Measurements from ENCODE around the gene MS4A8. TPM values are rescaled to one million over a fixed set of nuclear protein-coding genes. Genes with fewer than 3 reads are reported as not detected.
"Not testable (repeated sequence)": the region's sequence is repeated elsewhere in the genome, so short reads cannot be mapped to it uniquely, and the experiment has no call there.

MS4A8 gene, protein sequence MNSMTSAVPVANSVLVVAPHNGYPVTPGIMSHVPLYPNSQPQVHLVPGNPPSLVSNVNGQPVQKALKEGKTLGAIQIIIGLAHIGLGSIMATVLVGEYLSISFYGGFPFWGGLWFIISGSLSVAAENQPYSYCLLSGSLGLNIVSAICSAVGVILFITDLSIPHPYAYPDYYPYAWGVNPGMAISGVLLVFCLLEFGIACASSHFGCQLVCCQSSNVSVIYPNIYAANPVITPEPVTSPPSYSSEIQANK
- not detected in 2 replicates for total RNA-seq (2012; rRNA removed)

- no peaks in the 10 kb centered on the region for H3K27me3 ChIP-seq (ENCODE audit: control insufficient read depth, insufficient read depth, low read length)
- H3K4me1 ChIP-seq (ENCODE audit: control insufficient read depth, insufficient read depth, low read length) = no peaks in the 10 kb centered on the region
- no peak within 1 kb of the TSS for H3K4me3 ChIP-seq (ENCODE audit: low read length)
- no peaks in the 10 kb centered on the region for H3K36me3 ChIP-seq (ENCODE audit: insufficient read depth, low read length)
- H3K4me2 ChIP-seq (ENCODE audit: low read length) = no peak within 1 kb of the TSS
- no peaks in the 10 kb centered on the region for H3K9me3 ChIP-seq (replicated peaks; ENCODE audit: low read length)
- H3K9ac ChIP-seq (ENCODE audit: low read depth, low read length) = no peak within 1 kb of the TSS
These were observed at the start of gene MS4A8 for GRCh38 chr11:60699284-60699691. Gene MS4A8 (plus strand): TSS chr11:60699612. CDS start chr11:60700861, 1,249 bp downstream.

DNA sequence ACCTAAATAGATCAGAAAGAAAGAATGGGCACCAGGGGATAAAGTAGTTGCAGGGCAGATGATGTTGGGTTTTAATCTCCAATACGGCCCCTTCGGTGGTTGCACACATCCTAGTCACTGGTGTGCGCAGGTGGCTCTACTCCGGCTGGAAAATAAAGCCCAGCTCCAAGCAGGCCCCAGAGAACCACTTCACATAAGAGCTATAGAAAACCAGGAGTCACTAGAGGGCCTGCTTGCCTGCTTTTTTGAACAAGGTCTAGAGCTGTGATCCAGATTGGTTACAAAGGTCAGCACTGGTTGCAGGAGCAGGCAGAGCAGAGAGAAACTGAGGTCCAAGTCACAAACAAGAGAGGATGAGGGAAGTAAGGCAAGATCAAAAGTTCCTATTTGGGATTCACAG, 41.5 kb upstream of the MS4A8 start:
- Histone ChIP-seq H3K27me3 (ENCODE audit: control insufficient read depth, insufficient read depth, low read length) (no peaks in the 10 kb centered on the region), H3K4me2 (ENCODE audit: low read length) (no peak overlapping the region), H3K4me3 (ENCODE audit: low read length) (no peak overlapping the region), H3K9ac (ENCODE audit: low read depth, low read length) (no peak overlapping the region), H3K9me3 (replicated peaks; ENCODE audit: low read length) (no peaks in the 10 kb centered on the region), H3K4me1 (ENCODE audit: control insufficient read depth, insufficient read depth, low read length) (no peaks in the 10 kb centered on the region), H3K36me3 (ENCODE audit: insufficient read depth, low read length) (no peaks in the 10 kb centered on the region)

- Histone ChIP-seq H3K9ac (ENCODE audit: low read depth, low read length) (no peak overlapping the region), H3K36me3 (ENCODE audit: insufficient read depth, low read length) (no peaks in the 10 kb centered on the region), H3K4me3 (ENCODE audit: low read length) (no peak overlapping the region), H3K4me1 (ENCODE audit: control insufficient read depth, insufficient read depth, low read length) (no peaks in the 10 kb centered on the region), H3K27me3 (ENCODE audit: control insufficient read depth, insufficient read depth, low read length) (no peaks in the 10 kb centered on the region), H3K4me2 (ENCODE audit: low read length) (no peak overlapping the region), H3K9me3 (replicated peaks; ENCODE audit: low read length) (no peaks in the 10 kb centered on the region)
These were observed 41.0 kb upstream of the MS4A8 start for GRCh38 chr11:60658409-60658808.

DNA sequence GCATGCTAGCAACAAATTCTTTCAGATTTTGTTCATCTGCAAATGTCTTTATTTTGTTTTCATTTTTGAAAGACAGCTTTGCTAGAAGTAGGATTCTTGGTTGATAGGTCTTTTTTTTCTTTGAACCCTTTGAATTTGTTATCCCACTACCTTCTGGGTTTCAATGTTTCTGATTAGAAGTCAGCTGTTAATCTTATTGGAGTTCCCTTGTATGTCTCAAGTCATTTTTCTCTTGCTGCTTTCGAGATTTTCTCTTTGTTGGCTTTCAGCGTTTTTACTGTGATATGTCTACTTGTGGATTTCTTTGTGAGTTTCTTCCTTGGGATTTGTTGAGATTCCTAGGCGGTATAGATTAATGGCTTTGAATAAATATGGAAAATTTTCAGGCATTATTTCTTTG, 27.2 kb upstream of the MS4A8 start:
- no peaks in the 10 kb centered on the region for H3K9me3 ChIP-seq (replicated peaks; ENCODE audit: low read length)
- H3K4me2 ChIP-seq (ENCODE audit: low read length) = no peak overlapping the region
- no peak overlapping the region for H3K9ac ChIP-seq (ENCODE audit: low read depth, low read length)
- no peak overlapping the region for H3K4me3 ChIP-seq (ENCODE audit: low read length)
- no peaks in the 10 kb centered on the region for H3K36me3 ChIP-seq (ENCODE audit: insufficient read depth, low read length)
- no peaks in the 10 kb centered on the region for H3K4me1 ChIP-seq (ENCODE audit: control insufficient read depth, insufficient read depth, low read length)
- H3K27me3 ChIP-seq (ENCODE audit: control insufficient read depth, insufficient read depth, low read length) = no peaks in the 10 kb centered on the region

DNA sequence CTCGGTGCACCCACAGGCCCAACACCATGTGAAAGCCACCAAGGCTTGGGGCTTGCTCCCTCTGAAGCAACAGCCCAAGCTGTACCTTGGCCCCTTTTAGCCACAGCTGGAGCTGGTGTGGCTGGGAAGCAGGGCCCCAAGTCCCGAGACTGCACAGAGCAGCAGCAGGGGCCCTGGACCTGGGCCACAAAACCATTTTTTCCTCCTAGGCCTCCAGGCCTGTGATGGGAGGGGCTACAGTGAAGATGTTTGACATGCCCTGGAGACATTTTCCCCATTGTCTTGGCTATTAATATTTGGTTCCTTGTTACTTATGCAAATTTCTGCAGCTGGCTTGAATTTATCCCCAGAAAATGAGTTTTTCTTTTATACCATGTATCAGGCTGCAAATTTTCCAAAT, 21.2 kb upstream of the MS4A8 start:
- not testable (repeated sequence) for H3K4me1 ChIP-seq (ENCODE audit: control insufficient read depth, insufficient read depth, low read length); H3K4me3 ChIP-seq (ENCODE audit: low read length); H3K9ac ChIP-seq (ENCODE audit: low read depth, low read length); H3K9me3 ChIP-seq (replicated peaks; ENCODE audit: low read length); H3K4me2 ChIP-seq (ENCODE audit: low read length); H3K27me3 ChIP-seq (ENCODE audit: control insufficient read depth, insufficient read depth, low read length); H3K36me3 ChIP-seq (ENCODE audit: insufficient read depth, low read length)

GRCh38 chr11:60679879-60680278, 19.5 kb upstream of the MS4A8 start:
- H3K36me3 ChIP-seq (ENCODE audit: insufficient read depth, low read length) = no peaks in the 10 kb centered on the region
- no peak overlapping the region for H3K4me3 ChIP-seq (ENCODE audit: low read length)
- H3K4me1 ChIP-seq (ENCODE audit: control insufficient read depth, insufficient read depth, low read length) = no peaks in the 10 kb centered on the region
- H3K4me2 ChIP-seq (ENCODE audit: low read length) = no peak overlapping the region
- no peaks in the 10 kb centered on the region for H3K9me3 ChIP-seq (replicated peaks; ENCODE audit: low read length)
- no peaks in the 10 kb centered on the region for H3K27me3 ChIP-seq (ENCODE audit: control insufficient read depth, insufficient read depth, low read length)
- H3K9ac ChIP-seq (ENCODE audit: low read depth, low read length) = no peak overlapping the region

GRCh38 chr11:60680455-60681119, 18.8 kb upstream of the MS4A8 start:
- H3K36me3 ChIP-seq (ENCODE audit: insufficient read depth, low read length) = no peaks in the 10 kb centered on the region
- no peaks in the 10 kb centered on the region for H3K27me3 ChIP-seq (ENCODE audit: control insufficient read depth, insufficient read depth, low read length)
- no peak overlapping the region for H3K4me3 ChIP-seq (ENCODE audit: low read length)
- no peaks in the 10 kb centered on the region for H3K4me1 ChIP-seq (ENCODE audit: control insufficient read depth, insufficient read depth, low read length)
- no peak overlapping the region for H3K9ac ChIP-seq (ENCODE audit: low read depth, low read length)
- H3K9me3 ChIP-seq (replicated peaks; ENCODE audit: low read length) = no peaks in the 10 kb centered on the region
- H3K4me2 ChIP-seq (ENCODE audit: low read length) = no peak overlapping the region

DNA sequence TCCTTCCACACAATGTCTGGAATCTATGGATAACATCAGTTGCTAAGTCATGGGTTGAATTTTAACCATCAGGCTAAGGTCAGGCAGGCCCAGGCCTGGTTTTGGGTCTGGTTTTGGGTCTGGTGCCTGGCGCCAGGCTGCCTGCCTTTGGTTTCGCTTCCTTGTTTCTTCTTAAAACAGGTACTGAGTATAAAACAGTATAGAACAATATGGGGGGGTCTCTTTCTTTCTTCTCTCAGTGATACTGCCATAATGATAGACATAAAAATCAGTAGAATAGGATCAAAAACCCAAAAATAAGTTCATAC, 14.9 kb upstream of the MS4A8 start:
- H3K4me1 ChIP-seq (ENCODE audit: control insufficient read depth, insufficient read depth, low read length); H3K27me3 ChIP-seq (ENCODE audit: control insufficient read depth, insufficient read depth, low read length); H3K4me2 ChIP-seq (ENCODE audit: low read length); H3K4me3 ChIP-seq (ENCODE audit: low read length); H3K9me3 ChIP-seq (replicated peaks; ENCODE audit: low read length); H3K9ac ChIP-seq (ENCODE audit: low read depth, low read length); H3K36me3 ChIP-seq (ENCODE audit: insufficient read depth, low read length): not testable (repeated sequence)

- no peak overlapping the region for H3K4me3 ChIP-seq (ENCODE audit: low read length)
- no peak overlapping the region for H3K9ac ChIP-seq (ENCODE audit: low read depth, low read length)
- H3K27me3 ChIP-seq (ENCODE audit: control insufficient read depth, insufficient read depth, low read length) = no peaks in the 10 kb centered on the region
- H3K9me3 ChIP-seq (replicated peaks; ENCODE audit: low read length) = no peaks in the 10 kb centered on the region
- H3K4me2 ChIP-seq (ENCODE audit: low read length) = no peak overlapping the region
- no peaks in the 10 kb centered on the region for H3K36me3 ChIP-seq (ENCODE audit: insufficient read depth, low read length)
- H3K4me1 ChIP-seq (ENCODE audit: control insufficient read depth, insufficient read depth, low read length) = no peaks in the 10 kb centered on the region
These were observed 7.8 kb upstream of the MS4A8 start for GRCh38 chr11:60691661-60692060.

DNA sequence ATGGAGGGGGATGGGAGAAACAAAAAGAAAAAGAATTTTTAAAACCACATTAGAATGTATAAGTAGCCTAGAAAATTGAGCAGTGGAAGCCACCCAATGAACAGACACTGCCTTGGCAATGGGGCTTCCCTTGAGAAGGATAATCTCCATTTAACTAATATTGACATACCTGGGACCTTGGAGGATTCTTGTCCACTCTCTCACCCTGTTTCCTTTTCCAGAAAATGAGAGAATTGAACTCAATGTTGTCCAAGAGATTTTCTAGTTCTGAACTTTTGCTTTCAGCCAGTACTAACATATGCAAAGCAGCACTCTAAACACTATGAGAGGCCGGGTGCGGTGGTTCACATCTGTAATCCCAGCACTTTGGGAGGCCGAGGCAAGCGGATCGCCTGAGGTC, 524 bp downstream of the MS4A8 start:
- Histone ChIP-seq H3K9me3 (replicated peaks; ENCODE audit: low read length) (no peaks in the 10 kb centered on the region), H3K36me3 (ENCODE audit: insufficient read depth, low read length) (no peaks in the 10 kb centered on the region), H3K4me1 (ENCODE audit: control insufficient read depth, insufficient read depth, low read length) (no peaks in the 10 kb centered on the region), H3K9ac (ENCODE audit: low read depth, low read length) (no peak overlapping the region), H3K27me3 (ENCODE audit: control insufficient read depth, insufficient read depth, low read length) (no peaks in the 10 kb centered on the region), H3K4me2 (ENCODE audit: low read length) (no peak overlapping the region), H3K4me3 (ENCODE audit: low read length) (no peak overlapping the region)

GRCh38 chr11:60700689-60701468, 1.5 kb downstream of the MS4A8 start:
- H3K9me3 ChIP-seq (replicated peaks; ENCODE audit: low read length) = no peaks in the 10 kb centered on the region
- H3K9ac ChIP-seq (ENCODE audit: low read depth, low read length) = no peak overlapping the region
- H3K4me1 ChIP-seq (ENCODE audit: control insufficient read depth, insufficient read depth, low read length) = no peaks in the 10 kb centered on the region
- H3K4me2 ChIP-seq (ENCODE audit: low read length) = no peak overlapping the region
- no peaks in the 10 kb centered on the region for H3K27me3 ChIP-seq (ENCODE audit: control insufficient read depth, insufficient read depth, low read length)
- H3K4me3 ChIP-seq (ENCODE audit: low read length) = no peak overlapping the region
- H3K36me3 ChIP-seq (ENCODE audit: insufficient read depth, low read length) = no peaks in the 10 kb centered on the region

DNA sequence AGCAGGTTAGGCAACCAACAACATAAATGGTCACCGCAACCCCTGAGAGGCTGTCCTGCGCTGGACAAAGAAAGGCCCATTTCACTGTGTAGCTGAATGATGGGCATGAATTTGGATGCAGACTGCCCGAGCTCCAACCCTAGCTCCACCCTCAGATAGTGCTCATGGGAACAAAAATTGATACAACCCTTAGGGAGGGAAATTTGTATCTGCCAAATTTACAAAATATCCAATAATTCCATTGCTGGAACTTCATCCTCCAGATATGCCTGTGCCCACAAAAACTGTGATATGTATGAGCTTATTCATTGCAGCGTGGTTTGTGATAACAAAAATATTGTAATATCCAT, 2.0 kb downstream of the MS4A8 start:
- no peak overlapping the region for H3K4me2 ChIP-seq (ENCODE audit: low read length)
- H3K4me1 ChIP-seq (ENCODE audit: control insufficient read depth, insufficient read depth, low read length) = no peaks in the 10 kb centered on the region
- H3K36me3 ChIP-seq (ENCODE audit: insufficient read depth, low read length) = no peaks in the 10 kb centered on the region
- no peaks in the 10 kb centered on the region for H3K9me3 ChIP-seq (replicated peaks; ENCODE audit: low read length)
- H3K9ac ChIP-seq (ENCODE audit: low read depth, low read length) = no peak overlapping the region
- no peak overlapping the region for H3K4me3 ChIP-seq (ENCODE audit: low read length)
- no peaks in the 10 kb centered on the region for H3K27me3 ChIP-seq (ENCODE audit: control insufficient read depth, insufficient read depth, low read length)
